ENCODE measurements around the gene NCAPG2.
"Not testable (repeated sequence)": the region's sequence is repeated elsewhere in the genome, so short reads cannot be mapped to it uniquely, and the experiment has no call there.

NCAPG2 gene

GRCh38 chr7:158703679-158704523 lies 703 bp downstream of the NCAPG2 start:
- DNase-seq, result not testable (repeated sequence)

GRCh38 chr7:158702944-158703343 lies 1.7 kb downstream of the NCAPG2 start:
- DNase-seq, result no peak

- no peak for DNase-seq
Measured at GRCh38 chr7:158702196-158702595, 2.4 kb downstream of the NCAPG2 start.

GRCh38 chr7:158700008-158700407 lies 4.6 kb downstream of the NCAPG2 start:
- DNase-seq, result no peak

GRCh38 chr7:158699341-158699740 lies 5.3 kb downstream of the NCAPG2 start:
- DNase-seq, result no peak

- no peak for DNase-seq
Measured at GRCh38 chr7:158698657-158699195, 5.9 kb downstream of the NCAPG2 start.

- not testable (repeated sequence) for DNase-seq
Measured at GRCh38 chr7:158697597-158697996, 7.0 kb downstream of the NCAPG2 start.

- DNase-seq, result no peak
Measured at GRCh38 chr7:158695726-158696452, 8.7 kb downstream of the NCAPG2 start.

- DNase-seq, result no peak
Measured at GRCh38 chr7:158695056-158695455, 9.5 kb downstream of the NCAPG2 start.

- DNase-seq, result no peak
Measured at GRCh38 chr7:158694650-158695049, 10.0 kb downstream of the NCAPG2 start.

- DNase-seq, result no peak
Measured at GRCh38 chr7:158689488-158689887, 15.1 kb downstream of the NCAPG2 start.

GRCh38 chr7:158687406-158687805 lies 17.2 kb downstream of the NCAPG2 start:
- DNase-seq, result no peak

- no peak for DNase-seq
Measured at GRCh38 chr7:158685693-158686092, 18.9 kb downstream of the NCAPG2 start.

- DNase-seq, result no peak
Measured at GRCh38 chr7:158684329-158684728, 20.3 kb downstream of the NCAPG2 start.

GRCh38 chr7:158683541-158683940 lies 21.1 kb downstream of the NCAPG2 start:
- DNase-seq, result no peak

- DNase-seq, result no peak
Measured at GRCh38 chr7:158682456-158682855, 22.1 kb downstream of the NCAPG2 start.

- DNase-seq, result no peak
Measured at GRCh38 chr7:158680754-158681153, 23.9 kb downstream of the NCAPG2 start.

GRCh38 chr7:158676906-158677305 lies 27.7 kb downstream of the NCAPG2 start:
- DNase-seq, result no peak

GRCh38 chr7:158676171-158676840 lies 28.3 kb downstream of the NCAPG2 start:
- no peak for DNase-seq

GRCh38 chr7:158672975-158673374 lies 31.6 kb downstream of the NCAPG2 start:
- DNase-seq, result no peak

- not testable (repeated sequence) for DNase-seq
Measured at GRCh38 chr7:158668086-158668485, 36.5 kb downstream of the NCAPG2 start.

- DNase-seq, result not testable (repeated sequence)
Measured at GRCh38 chr7:158666966-158667678, 37.5 kb downstream of the NCAPG2 start.

GRCh38 chr7:158666401-158666800 lies 38.2 kb downstream of the NCAPG2 start:
- DNase-seq, result no peak
